DOHH2 (cell line): ENCODE measurements around the gene FANCL.

Experiments used
- H3F3A ChIP-seq: fragments of 200-600 bp; sonication (generic), shearing (Covaris generic); 2 replicates; pipeline ENCODE4 v1.6.0; 2016; ENCODE audit warnings: antibody characterized with exemption, mild to moderate bottlenecking; ENCODE audit not compliant: control insufficient read depth, insufficient read depth
- H3K27ac ChIP-seq: fragments of 200-600 bp; sonication (generic); 2 replicates; pipeline ENCODE4 v1.5.1; 2014; ENCODE audit warnings: low read depth, mild to moderate bottlenecking, low read length, moderate library complexity
- H3K27me3 ChIP-seq: fragments of 200-600 bp; sonication (generic); 2 replicates; pipeline ENCODE4 v1.6.1; 2014; ENCODE audit warnings: mild to moderate bottlenecking, low read length, mixed read lengths; ENCODE audit not compliant: control insufficient read depth
- H3K36me3 ChIP-seq: fragments of 200-600 bp; sonication (generic); 2 replicates; pipeline ENCODE4 v1.6.1; 2014; ENCODE audit warnings: mild to moderate bottlenecking, low read length, moderate library complexity, mixed read lengths; ENCODE audit not compliant: control insufficient read depth
- H3K4me1 ChIP-seq: fragments of 200-600 bp; sonication (generic); 2 replicates; pipeline ENCODE4 v1.6.1; 2014; ENCODE audit warnings: mild to moderate bottlenecking, low read length, mixed read lengths; ENCODE audit not compliant: control insufficient read depth
- H3K4me2 ChIP-seq: fragments of 200-600 bp; sonication (generic); 2 replicates; pipeline ENCODE4 v1.6.0; 2014; ENCODE audit warnings: mild to moderate bottlenecking, low read length, moderate library complexity
- H3K4me3 ChIP-seq: fragments of 200-600 bp; sonication (generic); 2 replicates; pipeline ENCODE4 v1.5.1; 2014; ENCODE audit warnings: mild to moderate bottlenecking, low read length, mixed read lengths
- H3K79me2 ChIP-seq: fragments of 200-600 bp; sonication (generic); 2 replicates; pipeline ENCODE4 v1.6.1; 2014; ENCODE audit warnings: mild to moderate bottlenecking, low read length, mixed read lengths; ENCODE audit not compliant: control insufficient read depth
- H3K9me2 ChIP-seq: fragments of 200-600 bp; sonication (generic); replicated peaks from 2 replicates; pipeline ENCODE4 v1.6.1; 2014; ENCODE audit warnings: mild to moderate bottlenecking, low read length, mixed read lengths; ENCODE audit not compliant: control insufficient read depth
- H3K9me3 ChIP-seq: fragments of 200-600 bp; sonication (generic); 2 replicates; pipeline ENCODE4 v1.6.1; 2014; ENCODE audit warnings: antibody characterized with exemption, low read length, mixed read lengths; ENCODE audit not compliant: control insufficient read depth, insufficient read depth
- H4K20me1 ChIP-seq: fragments of 200-600 bp; sonication (generic); 2 replicates; pipeline ENCODE4 v1.6.0; 2014; ENCODE audit warnings: low read depth, mild to moderate bottlenecking, antibody characterized with exemption, low read length, moderate library complexity; ENCODE audit not compliant: control insufficient read depth, insufficient read depth
- EZH2phosphoT487 ChIP-seq: fragments of 200-600 bp; sonication (generic); IDR thresholded peaks from 2 replicates; pipeline ENCODE4 v1.6.1; 2017; ENCODE audit warnings: borderline replicate concordance, mild to moderate bottlenecking, antibody characterized with exemption, low read length, moderate library complexity, mixed read lengths
- TF ChIP-seq, protein P1 (sequence below): fragments of 200-600 bp; sonication (generic); IDR thresholded peaks from one replicate; pipeline ENCODE4 v1.5.1; 2014; ENCODE audit warnings: antibody characterized with exemption, mild to moderate bottlenecking, low read depth, low read length; ENCODE audit not compliant: poor library complexity, severe bottlenecking

The FANCL gene

GRCh38 chr2:58138396-58139030, 102.6 kb downstream of the FANCL start:
- H4K20me1 ChIP-seq, result no peaks in the 10 kb centered on the region
- no peak overlapping the region for H3K4me3 ChIP-seq
- peaks cover under 1% of the 10 kb centered on the region; the same call in 1 of the 2 replicates for H3K36me3 ChIP-seq
- no peak overlapping the region for H3K4me2 ChIP-seq
- no peaks in the 10 kb centered on the region for H3K79me2 ChIP-seq
- H3K9me2 ChIP-seq, result no peaks in the 10 kb centered on the region
- TF ChIP-seq, protein P1, sequence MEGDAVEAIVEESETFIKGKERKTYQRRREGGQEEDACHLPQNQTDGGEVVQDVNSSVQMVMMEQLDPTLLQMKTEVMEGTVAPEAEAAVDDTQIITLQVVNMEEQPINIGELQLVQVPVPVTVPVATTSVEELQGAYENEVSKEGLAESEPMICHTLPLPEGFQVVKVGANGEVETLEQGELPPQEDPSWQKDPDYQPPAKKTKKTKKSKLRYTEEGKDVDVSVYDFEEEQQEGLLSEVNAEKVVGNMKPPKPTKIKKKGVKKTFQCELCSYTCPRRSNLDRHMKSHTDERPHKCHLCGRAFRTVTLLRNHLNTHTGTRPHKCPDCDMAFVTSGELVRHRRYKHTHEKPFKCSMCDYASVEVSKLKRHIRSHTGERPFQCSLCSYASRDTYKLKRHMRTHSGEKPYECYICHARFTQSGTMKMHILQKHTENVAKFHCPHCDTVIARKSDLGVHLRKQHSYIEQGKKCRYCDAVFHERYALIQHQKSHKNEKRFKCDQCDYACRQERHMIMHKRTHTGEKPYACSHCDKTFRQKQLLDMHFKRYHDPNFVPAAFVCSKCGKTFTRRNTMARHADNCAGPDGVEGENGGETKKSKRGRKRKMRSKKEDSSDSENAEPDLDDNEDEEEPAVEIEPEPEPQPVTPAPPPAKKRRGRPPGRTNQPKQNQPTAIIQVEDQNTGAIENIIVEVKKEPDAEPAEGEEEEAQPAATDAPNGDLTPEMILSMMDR, result no peak
- TF ChIP-seq EZH2phosphoT487, result no peak
- no peaks in the 10 kb centered on the region for H3K4me1 ChIP-seq
- no peaks in the 10 kb centered on the region for H3K9me3 ChIP-seq
- no peak overlapping the region for H3K27ac ChIP-seq
- H3F3A ChIP-seq, result no peaks in the 10 kb centered on the region
- H3K27me3 ChIP-seq, result no peaks in the 10 kb centered on the region

- Histone ChIP-seq H3K9me2 (no peaks in the 10 kb centered on the region), H3K4me1 (no peaks in the 10 kb centered on the region), H3K27ac (no peak overlapping the region), H3K4me3 (no peak overlapping the region), H3K36me3 (peaks cover 3% of the 10 kb centered on the region; the same call in 1 of the 2 replicates), H4K20me1 (no peaks in the 10 kb centered on the region), H3F3A (no peaks in the 10 kb centered on the region), H3K27me3 (no peaks in the 10 kb centered on the region), H3K4me2 (no peak overlapping the region), H3K9me3 (no peaks in the 10 kb centered on the region), H3K79me2 (no peaks in the 10 kb centered on the region)
- no peak for TF ChIP-seq EZH2phosphoT487
- TF ChIP-seq, protein P1, result no peak
Observed at GRCh38 chr2:58137856-58138255, 103.3 kb downstream of the FANCL start.

DNA sequence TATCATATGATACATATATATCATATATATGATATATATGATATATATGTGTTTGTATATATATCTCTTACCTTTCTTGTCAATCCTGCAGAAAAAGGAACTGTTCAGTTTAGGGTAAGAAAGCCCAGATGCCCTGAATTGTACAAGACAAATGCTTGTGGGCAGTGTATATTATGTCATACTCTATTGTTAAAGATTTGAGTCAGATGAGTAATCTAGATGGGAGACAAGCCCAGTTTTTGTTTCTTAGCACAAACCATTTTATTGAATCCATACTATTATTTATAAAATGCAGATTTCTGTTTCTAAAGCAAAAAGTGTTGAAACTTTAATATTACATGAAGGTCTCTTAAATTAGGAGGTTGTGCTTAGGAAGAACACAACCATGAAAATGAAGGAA, 103.9 kb downstream of the FANCL start:
- TF ChIP-seq, protein P1, result no peak
- no peak for TF ChIP-seq EZH2phosphoT487
- Histone ChIP-seq H3K9me3 (no peaks in the 10 kb centered on the region), H3K27ac (no peak overlapping the region), H3K4me2 (no peak overlapping the region), H3K4me3 (no peak overlapping the region), H3K36me3 (peaks cover 4% of the 10 kb centered on the region), H3K4me1 (no peaks in the 10 kb centered on the region), H3K27me3 (no peaks in the 10 kb centered on the region), H3F3A (no peaks in the 10 kb centered on the region), H3K79me2 (no peaks in the 10 kb centered on the region), H4K20me1 (no peaks in the 10 kb centered on the region), H3K9me2 (no peaks in the 10 kb centered on the region)
